GOT3 (cell line): Measurements from ENCODE around the gene CCL13.

Source experiments
- DNase-seq: peaks from one replicate; lab custom pipeline; 2025; ENCODE audit warnings: mixed read lengths; lab: John Stamatoyannopoulos, UW

CCL13 gene

DNA sequence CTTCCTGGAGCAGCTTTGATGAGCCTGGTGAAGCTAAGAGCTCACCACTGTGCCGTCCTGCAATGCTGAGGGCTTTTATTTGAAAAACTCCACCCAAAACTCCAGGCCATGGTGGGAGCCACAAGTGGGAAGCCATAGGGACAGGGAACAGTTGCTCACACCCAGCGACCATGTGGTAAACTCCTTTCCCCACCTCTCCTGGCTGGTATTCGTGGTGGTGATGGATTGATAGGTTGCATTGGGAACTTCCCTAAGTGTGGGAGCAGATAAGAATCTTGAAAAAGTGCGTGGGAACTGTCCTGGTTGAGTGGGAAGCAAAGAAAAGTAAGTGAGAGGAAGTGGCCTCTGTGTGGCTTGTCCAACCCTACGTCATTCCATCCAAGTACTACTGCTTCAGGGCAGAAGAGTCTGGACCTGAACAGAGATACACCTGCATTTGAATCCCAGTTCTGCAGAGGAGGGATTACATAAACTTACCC is 6.9 kb downstream of the CCL13 start, which contains the start of gene CCL1:
TSS of gene CCL1 (minus strand) at position 51 of the 479 bp plus-strand sequence. CDS start 72 bp downstream, outside the sequence.
- no peak for DNase-seq

DNA sequence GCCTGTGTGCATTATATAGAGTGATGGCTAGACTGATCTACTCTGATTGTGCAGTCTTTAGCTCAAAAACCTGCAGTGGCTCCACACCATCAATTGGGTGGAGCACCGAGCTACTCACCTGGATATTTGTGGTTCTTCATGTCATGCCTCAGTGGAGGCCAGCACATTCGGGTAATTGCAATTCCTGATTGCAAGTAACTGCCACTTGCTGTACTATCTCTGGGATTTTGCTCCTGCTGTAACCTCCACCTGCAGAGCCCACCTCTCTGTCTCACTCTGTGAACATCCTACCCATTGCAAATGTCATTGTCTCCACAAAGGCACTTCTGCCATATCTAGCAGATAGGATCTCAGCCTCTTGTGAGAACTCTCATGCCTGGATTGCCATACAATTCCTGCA is 8.5 kb downstream of the CCL13 start:
- no peak for DNase-seq

GRCh38 chr17:34365340-34365739 is 9.1 kb downstream of the CCL13 start:
- DNase-seq, result no peak

DNA sequence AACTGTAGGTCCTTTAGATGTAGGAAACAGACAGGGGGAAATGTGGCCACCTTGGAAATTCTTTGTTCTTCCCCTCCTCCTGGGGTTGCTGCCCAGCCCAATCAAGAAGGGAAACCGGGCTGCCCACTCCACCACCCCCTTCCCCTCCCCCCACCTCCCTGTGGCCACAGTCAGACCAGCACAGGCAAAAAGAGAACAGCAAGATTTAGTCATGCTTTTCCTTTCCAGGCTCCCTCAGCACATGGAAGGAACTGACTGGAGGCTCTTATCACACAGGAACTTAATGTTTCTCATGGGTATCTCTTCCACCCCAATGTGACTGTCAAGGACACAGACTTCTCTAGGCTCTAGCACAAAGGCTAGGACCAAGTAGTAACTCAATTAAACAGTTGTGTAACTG is 9.7 kb downstream of the CCL13 start:
- DNase-seq, result no peak

DNA sequence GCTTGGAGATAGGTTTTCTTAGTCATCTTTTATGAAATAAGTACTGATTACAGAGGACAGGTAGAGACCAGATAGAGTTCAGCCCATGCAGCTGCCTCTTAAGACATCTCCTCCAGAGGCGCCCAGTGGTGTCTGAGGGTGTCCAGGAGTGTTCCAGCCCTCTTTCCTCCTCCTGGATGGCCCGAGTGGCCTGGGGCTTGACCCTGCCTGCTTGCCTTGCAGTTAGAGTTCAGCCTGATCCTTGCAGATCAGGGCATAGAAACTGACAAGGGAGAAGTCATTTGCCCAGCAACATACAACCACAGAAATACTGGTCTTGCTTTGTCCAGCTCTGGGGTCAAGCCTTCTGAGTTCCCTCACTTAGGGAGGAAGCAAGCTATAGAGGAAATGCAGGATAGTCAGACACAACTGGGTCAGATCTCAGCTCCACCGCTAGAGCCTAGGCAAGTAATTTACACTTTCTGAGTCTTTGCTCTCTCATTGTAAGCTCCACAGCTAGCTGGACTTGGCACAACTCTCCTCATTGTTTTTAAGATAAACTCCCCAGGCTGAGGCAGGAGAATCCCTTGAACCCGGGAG is 10.3 kb downstream of the CCL13 start:
- DNase-seq, result no peak

DNA sequence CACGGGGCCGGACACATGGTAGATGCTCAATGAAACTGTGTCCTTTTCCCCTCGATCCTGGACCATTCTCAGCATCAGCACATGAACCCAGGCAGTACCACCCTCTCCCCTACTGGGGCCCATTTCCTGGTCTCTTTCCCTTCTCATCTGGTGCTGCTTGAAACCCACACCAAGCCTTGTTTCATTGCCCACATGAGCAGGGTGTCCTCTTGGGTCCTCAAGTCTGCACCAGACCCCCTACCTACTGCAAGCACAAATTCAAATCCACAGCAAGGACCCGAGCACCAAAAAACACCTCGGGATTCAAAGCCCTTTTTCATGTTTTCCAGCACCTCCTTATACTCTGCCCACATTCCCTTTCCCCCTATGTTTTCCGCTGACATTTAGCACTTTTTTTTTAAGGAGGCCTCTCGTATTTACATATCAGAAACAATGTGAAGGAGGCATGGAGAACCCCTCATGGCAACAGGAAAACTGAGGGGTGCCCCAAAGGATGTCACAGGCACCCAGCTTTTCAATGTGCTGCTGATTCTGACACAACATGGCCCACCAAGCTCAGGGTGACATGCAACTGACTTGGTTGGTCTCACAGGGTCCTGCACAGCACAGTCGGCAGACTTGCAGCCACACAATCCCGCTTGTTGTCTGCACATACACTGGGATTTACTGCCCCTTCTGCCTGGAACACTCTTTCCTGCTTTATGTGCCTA is 11.4 kb downstream of the CCL13 start:
- DNase-seq, result no peak

GRCh38 chr17:34368196-34368945 is 12.1 kb downstream of the CCL13 start:
- DNase-seq, result no peak

DNA sequence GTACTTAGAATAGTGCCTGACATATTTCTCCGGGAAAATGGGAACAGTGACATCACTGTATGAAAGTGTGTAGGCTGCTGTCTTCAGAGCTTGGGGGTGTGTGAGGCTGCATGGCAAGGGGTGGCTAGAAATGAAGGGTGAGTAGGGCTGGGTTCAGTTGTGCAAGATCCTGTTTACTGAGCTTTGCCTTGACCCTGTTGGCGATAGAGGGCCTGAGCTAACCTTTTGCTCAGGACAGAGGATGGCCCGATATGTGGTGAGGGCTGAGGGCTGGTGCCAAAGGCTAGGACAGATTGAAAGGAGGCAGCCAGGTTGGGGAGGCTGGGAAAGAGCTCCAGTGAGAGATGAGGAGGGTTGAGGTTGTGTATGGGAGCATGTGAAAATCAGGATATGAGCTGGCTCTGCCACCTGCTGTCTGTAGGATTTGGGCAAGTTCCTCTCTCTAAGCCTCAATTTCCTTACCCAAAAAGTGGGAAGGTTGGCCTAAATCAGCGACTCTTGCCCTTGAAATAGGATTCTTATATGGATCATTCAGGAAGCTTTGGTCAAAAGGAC is 12.7 kb downstream of the CCL13 start:
- DNase-seq, result no peak

- DNase-seq, result no peak
Measured at GRCh38 chr17:34369571-34369970, 13.3 kb downstream of the CCL13 start.

- no peak for DNase-seq
Measured at GRCh38 chr17:34370376-34370996, 14.2 kb downstream of the CCL13 start.

GRCh38 chr17:34370997-34371395 is 14.7 kb downstream of the CCL13 start:
- DNase-seq, result no peak

DNA sequence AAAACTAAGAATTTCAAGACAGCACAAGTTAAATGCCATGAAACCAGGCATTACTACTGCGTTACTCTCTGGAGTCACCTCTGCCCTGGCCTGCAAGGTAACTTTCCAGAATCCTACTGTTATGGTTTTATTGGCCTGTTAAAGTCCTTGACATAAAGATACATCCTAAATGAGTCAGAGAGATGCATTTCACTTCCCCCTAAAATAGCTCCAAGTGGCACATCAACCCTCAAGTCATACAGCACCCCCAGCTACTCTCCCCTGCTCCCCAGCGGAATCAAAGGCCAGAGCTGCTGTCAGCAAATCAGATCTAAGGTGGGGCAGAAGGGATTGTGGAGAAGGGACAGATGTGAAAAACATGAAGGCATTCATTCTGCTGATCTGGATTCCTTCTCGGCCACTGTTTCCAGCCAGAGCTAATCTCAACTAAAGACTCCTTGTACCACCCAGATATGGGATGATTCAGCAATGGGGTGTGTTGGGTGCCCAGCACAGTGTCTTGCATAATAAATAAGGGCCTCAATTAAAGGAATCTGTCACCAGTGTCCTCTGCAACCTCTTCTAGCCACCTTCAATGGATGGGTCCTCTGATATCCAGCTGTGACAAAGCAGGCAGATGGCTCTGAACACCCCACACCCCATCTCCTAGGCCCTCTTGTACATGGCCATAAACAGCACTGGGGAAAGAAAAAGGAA is 15.3 kb downstream of the CCL13 start:
- no peak for DNase-seq

DNA sequence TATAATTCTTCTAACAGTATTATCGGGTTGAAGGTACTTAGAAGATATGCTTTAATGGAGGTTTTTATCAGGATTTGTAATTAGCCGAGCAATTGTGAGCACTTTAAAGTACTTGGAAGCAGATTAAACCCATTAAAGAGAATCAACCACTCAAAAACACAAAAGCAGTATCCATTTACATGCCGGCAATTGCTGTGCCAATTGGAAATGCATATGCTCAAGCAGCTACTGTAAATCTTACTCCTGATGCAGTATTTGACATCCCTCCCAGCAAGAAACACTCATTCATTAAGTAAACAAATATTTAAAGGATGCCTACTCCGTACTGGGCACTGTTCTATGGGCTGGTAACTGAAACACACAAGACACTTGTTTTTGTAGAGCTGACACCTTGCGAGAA is 18.2 kb downstream of the CCL13 start:
- no peak for DNase-seq

GRCh38 chr17:34375426-34375997 is 19.2 kb downstream of the CCL13 start:
- no peak for DNase-seq

- DNase-seq, result no peak
Measured at GRCh38 chr17:34377078-34377823, 21.0 kb downstream of the CCL13 start.

DNA sequence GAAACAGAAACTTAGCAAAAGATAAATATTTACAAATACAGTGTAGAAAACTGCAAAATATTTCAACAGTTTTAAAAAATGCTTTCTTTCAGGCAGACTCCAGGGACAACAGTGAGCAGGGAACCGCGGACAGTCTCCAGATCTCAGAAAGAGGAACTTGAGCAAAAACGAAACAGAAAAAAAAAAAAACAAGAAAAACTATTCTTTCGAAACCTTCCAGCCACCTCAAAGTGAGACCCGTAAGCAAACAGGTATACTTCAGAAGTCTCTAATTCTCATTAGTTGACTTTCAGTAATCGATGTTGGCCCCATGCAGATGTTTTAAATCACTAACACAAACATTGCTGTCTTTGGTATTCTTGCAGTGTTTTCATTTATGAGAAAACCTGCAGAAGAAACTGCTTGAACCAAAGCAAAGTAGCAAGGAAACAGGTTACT is 22.4 kb downstream of the CCL13 start:
- no peak for DNase-seq

GRCh38 chr17:34379868-34380267 is 23.6 kb downstream of the CCL13 start:
- no peak for DNase-seq

DNA sequence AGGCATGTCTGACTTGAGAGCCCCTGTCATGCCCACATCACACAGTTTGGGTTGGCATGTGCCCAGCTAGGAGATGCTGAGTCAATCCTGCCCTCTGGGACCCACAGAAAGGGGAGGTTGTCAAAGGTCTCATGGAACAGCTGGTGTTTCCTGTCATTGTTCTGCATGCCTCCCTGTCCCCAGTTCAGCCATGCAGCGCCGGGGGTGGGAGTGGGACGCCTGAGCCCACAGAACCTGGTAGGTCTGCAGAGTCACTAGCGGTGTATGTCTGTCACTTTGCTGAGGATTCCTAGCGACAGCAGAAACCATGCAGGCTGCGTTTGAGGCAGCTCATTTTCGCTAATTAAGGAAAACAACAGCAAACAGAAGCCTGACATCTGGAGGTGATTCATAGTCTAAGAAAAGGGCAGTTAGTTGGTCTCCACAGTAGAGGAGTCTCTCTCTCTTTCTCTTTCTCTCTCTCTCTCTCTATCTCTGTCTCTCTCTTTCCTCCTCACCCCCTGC is 26.4 kb downstream of the CCL13 start:
- DNase-seq, result no peak

- DNase-seq, result no peak
Measured at GRCh38 chr17:34383216-34383615, 26.9 kb downstream of the CCL13 start.

DNA sequence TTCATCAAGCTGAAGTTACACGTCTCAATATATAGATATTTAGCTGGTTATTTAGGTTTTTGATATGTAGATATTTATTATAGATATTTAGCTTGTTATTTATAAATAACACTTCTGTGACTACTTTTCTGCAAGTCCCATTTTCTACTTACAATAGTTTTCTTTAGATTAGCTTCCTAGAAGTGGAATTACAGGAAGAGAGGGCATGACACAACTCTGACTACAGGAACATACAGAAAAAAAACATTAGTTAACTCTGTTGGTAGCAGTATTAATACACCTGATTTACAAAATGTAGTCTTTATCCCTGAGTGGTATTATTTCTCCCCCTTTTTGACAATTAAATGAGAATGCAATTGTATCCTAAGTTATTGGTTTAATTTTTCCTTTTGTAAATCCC is 28.0 kb downstream of the CCL13 start:
- DNase-seq, result no peak
